HG03025 (cell line): Measurements from ENCODE around the gene RNF138.
"Not testable (repeated sequence)": the region's sequence is repeated elsewhere in the genome, so short reads cannot be mapped to it uniquely, and the experiment has no call there.

ENCODE experiments used
- ATAC-seq: cut with Tn5 transposase; IDR thresholded peaks from one replicate; pipeline ENCODE4 v1.9.1; 2021; ENCODE audit warnings: mild to moderate bottlenecking, moderate library complexity; ENCODE audit not compliant: unreplicated experiment, low FRiP score

Gene RNF138

GRCh38 chr18:32091724-32092421, at the start of gene RNF138:
Gene RNF138 (plus strand): TSS chr18:32091874. CDS start chr18:32092777, 903 bp downstream.
- ATAC-seq = peak; percentile 56

- ATAC-seq = no peak
Measured at GRCh38 chr18:32042337-32042736, 49.3 kb upstream of the RNF138 start.

- no peak for ATAC-seq
Measured at GRCh38 chr18:32048507-32049091, 43.1 kb upstream of the RNF138 start.

GRCh38 chr18:32049393-32050171, 42.1 kb upstream of the RNF138 start:
- no peak for ATAC-seq

- ATAC-seq = no peak
Measured at GRCh38 chr18:32056613-32057358, 34.9 kb upstream of the RNF138 start.

GRCh38 chr18:32057624-32058165, 34.0 kb upstream of the RNF138 start:
- no peak for ATAC-seq

- ATAC-seq = no peak
Measured at GRCh38 chr18:32060026-32060425, 31.6 kb upstream of the RNF138 start.

- ATAC-seq = no peak
Measured at GRCh38 chr18:32067375-32068167, 24.1 kb upstream of the RNF138 start.

- no peak for ATAC-seq
Measured at GRCh38 chr18:32072321-32072720, 19.4 kb upstream of the RNF138 start.

GRCh38 chr18:32074206-32074605, 17.5 kb upstream of the RNF138 start:
- ATAC-seq = no peak

- no peak for ATAC-seq
Measured at GRCh38 chr18:32078845-32079244, 12.8 kb upstream of the RNF138 start.

GRCh38 chr18:32081881-32082280, 9.8 kb upstream of the RNF138 start:
- no peak for ATAC-seq

- ATAC-seq = no peak
Measured at GRCh38 chr18:32083781-32084180, 7.9 kb upstream of the RNF138 start.

GRCh38 chr18:32086881-32087280, 4.8 kb upstream of the RNF138 start:
- ATAC-seq = no peak

GRCh38 chr18:32090831-32091230, 843 bp upstream of the RNF138 start:
- not testable (repeated sequence) for ATAC-seq

GRCh38 chr18:32091325-32091723, 350 bp upstream of the RNF138 start:
- no peak for ATAC-seq

GRCh38 chr18:32092422-32093101, 888 bp downstream of the RNF138 start:
- ATAC-seq = peak; percentile 74

- ATAC-seq = peak; percentile 46
Measured at GRCh38 chr18:32093102-32093511, 1.4 kb downstream of the RNF138 start.

GRCh38 chr18:32093523-32093922, 1.8 kb downstream of the RNF138 start:
- ATAC-seq = no peak
